Stimulated activated CD4-positive, alpha-beta T cell treated with anti-CD3 and anti-CD28 coated beads, TNF-alpha, amount 100 ng/mL, for 4 hours (primary cell): ENCODE measurements around the gene TXLNB.
"Not testable (repeated sequence)": the region's sequence is repeated elsewhere in the genome, so short reads cannot be mapped to it uniquely, and the experiment has no call there.

Source experiments
- DNase-seq, 3 experiments: peaks; one replicate each; pipeline ENCODE4 v3.0.0-alpha.2; 2020; ENCODE audit warnings: low read depth in 3 of 3

Gene TXLNB

GRCh38 chr6:139311831-139312230 is 20.0 kb upstream of the TXLNB start:
- no peak for DNase-seq

- no peak for DNase-seq
Observed at GRCh38 chr6:139308936-139309603, 17.3 kb upstream of the TXLNB start.

DNA sequence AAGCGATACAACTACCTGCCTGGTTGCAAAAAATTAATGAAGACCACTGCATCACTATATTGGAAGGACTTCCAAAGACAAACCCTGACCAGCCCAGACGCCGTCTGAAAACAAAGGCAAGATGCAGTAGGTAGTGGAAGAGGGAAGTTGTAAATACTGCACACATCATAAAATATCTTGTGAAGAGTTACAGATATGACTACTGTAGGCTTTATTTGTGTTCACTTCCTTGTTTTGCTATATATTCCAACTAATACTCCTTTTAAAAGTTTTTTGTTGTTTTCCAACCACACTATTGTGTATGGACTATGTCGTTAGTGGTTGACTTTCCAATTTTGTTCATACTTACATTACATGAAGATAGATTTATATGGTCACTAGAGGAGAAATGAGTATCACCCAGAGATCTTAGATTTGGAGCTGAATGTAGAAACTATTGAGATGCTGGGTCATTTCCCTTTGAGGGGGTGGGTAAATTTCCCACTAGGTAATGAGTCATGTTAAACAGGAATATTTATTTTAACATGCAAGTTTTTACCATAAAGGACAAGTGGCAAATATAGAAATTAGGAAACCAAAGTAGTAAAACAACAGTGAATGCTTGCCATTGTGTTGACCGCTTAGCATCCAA is 16.6 kb upstream of the TXLNB start:
- DNase-seq: no peak

DNA sequence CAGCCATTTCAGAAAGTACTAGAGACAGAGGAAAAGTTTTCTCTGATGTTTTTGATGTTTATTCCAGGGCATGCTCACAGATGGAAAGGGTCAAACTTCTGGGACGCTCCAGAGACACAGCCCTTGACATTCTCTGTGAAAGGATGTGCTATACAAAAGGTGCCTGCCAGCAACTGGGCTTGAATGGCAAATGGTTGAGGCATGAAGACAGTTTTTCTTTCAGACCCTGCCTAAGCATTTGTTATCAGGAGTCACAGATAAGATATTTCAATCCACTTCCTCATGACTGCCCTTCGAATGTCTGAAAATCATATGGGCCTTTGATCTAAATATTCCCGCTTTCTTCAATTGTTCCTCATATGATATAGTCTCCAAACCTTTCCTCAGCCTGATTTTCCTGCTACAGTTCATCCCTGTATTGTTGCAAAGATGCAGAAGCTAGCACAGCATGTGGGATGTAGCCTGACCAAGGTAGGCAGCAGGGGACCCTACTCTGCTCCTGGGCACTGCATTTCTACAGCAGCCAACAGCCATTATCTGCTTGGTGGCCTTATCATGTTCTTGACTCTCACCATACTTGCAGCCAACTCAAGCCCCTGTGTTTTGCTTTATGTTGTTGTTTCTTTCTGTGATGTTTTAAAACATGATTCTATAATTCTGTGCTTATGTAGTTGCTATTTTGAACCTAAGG is 14.6 kb upstream of the TXLNB start:
- no peak for DNase-seq

DNA sequence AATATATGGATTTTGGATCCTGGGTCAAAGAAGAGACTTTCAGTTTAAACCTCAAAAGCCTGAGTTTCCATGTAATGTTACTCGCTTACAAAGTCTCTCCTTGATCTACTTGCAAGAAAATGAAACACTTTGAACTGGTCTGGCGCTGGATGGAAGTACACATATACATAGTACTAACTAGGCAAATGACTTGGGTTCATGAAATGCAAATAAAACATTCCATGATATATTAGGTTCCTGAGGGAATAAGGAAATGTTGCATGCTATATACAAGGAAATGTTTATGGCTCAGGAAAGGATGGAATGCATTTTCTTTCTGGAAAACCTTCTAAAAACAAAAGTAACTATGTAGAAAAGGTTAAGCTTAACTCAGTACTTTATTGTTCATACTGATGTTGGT is 11.4 kb upstream of the TXLNB start:
- DNase-seq: no peak

- DNase-seq: no peak
Observed at GRCh38 chr6:139297921-139298320, 6.1 kb upstream of the TXLNB start.

GRCh38 chr6:139296927-139297326 is 5.1 kb upstream of the TXLNB start:
- no peak for DNase-seq

DNA sequence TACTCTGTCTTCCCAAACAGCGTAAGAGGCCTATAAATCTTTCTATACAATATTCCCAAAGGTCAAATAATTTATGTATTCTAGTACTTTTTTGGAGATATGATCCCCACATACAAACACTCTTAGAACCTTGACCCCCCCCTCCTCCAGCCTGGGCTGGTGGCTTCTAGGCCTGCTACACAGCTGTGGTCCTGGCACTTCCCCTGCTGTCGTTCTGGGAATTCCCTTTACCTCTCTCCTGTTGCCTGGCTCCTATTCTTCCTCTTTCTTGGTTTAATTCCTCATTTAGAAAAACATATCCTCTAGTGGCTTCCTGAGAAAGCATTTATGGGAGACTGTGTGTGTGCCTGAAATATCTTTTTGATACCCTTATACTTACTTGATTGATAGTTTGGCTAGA is 4.1 kb upstream of the TXLNB start:
- no peak for DNase-seq

DNA sequence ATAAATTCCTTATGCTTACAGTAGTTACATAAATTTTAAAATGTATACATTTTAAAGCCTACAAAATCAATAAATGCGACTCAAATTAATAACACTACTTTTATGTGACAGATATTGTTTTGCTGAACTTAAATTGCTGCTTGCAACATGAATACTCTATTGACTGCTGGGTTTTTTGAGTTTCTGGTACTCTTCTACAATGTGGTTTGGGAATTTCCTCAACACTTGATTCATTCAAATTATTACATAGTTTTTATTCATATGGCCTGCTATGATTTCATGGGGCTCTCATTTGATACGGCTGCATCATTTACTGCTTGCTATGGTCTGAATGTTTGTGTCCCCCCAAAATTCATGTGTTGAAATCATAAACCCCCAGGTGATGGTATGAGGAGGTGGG is 2.3 kb upstream of the TXLNB start:
- DNase-seq: no peak

DNA sequence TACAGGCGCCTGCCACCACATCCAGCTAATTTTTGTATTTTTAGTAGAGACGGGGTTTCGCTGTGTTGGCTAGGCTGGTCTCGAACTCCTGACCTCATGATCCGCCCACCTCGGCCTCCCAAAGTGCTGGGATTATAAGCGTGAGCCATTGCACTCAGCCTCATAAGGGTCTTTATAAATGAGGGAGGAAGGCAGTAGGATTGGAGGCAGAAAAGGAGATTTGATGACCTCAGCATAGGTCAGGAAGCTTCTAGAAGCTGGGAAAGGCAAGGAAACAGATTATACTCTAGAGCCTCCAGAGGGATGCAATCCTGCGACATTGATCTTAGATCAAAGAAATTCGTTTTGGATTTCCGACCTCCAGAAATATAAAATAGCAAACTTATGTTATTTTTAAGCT is 1.4 kb upstream of the TXLNB start:
- not testable (repeated sequence) for DNase-seq

DNA sequence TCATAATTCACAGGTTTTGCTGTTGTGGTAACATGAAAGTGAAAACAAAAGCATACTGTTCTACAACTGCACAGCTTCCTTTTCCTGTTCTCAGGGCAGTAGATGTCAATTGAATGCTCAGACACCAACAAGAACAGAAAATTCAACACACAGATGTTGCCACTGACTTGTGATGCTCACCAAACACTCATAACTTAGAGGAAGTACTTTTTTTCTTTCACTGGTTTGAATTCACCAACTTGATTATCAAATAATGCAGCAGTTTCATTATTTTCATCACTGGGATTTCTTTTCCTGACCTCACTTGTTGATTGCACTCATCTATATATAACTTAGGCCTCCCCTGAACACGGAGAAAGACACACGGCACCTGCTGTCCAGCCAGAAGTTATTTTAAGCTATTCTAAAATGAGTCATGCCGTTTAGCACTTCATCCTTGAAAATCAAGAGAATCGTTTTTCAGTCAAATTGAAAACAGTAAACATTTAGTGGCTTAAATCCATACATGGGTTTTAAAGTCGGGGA is 949 bp downstream of the TXLNB start:
- DNase-seq: no peak

DNA sequence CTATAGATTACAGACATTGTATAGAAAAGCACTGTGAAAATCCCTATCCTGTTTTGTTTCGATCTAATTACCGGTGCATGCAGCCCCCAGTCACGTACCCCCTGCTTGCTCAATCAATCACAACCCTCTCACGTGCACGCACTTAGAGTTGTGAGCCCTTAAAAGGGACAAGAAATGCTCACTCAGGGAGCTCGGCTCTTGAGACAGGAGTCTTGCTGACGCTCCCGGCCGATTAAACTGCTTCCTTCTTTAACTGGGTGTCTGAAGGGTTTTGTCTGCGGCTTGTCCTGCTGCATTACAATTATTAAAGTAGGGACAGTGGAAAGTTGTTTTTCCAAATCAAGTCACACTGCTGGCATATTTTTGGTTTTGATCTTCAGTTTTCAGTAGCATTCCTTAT is 2.6 kb downstream of the TXLNB start:
- DNase-seq: no peak

DNA sequence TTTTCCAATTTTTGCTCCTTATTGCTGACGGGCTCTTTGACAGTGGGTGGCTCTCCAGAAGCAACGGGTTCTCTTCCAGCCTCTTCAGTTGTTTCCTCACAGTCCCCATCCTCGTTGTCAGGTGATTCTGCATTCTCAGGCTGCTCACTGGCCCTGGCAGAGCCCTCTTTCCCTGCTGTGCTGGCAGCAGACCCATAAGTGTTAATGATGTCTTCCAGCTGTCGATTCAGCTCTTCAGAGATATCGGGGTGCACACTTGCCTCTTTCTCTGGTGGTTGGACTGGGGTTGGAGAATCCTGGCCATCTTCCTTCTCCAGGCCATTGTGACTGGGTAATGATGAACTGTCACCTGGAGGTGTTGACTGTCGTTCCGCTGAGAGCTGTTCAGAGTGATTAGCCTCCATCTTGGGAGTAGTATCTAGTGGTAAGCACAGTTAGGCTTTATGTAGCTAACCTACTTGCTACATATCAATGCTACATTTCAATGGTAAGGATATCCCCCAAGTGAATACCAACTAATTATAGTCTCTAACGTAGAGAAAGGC is 3.2 kb downstream of the TXLNB start:
- DNase-seq: no peak

DNA sequence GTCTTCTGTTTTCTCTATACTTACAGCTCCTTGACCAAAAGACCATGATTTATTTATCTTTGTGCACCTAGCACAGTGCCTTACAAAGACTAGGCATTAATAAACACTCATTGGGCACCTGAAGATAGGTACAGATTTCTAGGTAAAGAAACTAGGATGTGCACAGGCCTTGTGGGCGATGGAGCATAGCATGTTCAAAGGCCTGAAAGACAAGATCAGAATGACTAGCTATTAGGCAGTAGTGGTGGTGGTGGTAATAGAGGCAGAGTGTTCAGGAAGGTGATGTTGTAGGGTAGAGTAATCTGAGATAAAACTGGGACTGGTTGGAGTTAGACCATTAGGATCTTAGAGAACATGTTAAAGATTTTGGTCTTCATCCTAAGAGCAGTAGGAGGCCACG is 3.9 kb downstream of the TXLNB start:
- no peak for DNase-seq

DNA sequence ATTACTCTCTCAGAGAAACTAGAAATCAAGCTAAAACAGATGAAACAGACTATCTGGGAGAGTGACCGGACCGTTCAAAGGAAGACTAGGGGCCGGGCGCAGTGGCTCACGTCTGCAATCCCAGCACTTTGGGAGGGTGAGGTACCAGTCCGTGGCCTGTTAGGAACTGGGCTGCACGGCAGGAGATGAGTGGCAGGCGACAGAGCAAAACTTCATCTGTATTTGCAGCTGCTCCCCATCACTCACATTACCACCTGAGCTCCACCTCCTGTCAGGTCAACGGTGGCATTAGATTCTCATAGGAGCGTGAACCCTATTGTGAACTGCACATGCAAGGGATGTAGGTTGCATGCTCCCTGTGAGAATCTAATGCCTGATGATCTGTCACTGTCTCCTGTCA is 5.4 kb downstream of the TXLNB start:
- DNase-seq: not testable (repeated sequence)

- no peak for DNase-seq
Observed at GRCh38 chr6:139285590-139285989, 6.2 kb downstream of the TXLNB start.

GRCh38 chr6:139284789-139285188 is 7.0 kb downstream of the TXLNB start:
- no peak for DNase-seq

- no peak for DNase-seq
Observed at GRCh38 chr6:139282684-139283083, 9.1 kb downstream of the TXLNB start.

DNA sequence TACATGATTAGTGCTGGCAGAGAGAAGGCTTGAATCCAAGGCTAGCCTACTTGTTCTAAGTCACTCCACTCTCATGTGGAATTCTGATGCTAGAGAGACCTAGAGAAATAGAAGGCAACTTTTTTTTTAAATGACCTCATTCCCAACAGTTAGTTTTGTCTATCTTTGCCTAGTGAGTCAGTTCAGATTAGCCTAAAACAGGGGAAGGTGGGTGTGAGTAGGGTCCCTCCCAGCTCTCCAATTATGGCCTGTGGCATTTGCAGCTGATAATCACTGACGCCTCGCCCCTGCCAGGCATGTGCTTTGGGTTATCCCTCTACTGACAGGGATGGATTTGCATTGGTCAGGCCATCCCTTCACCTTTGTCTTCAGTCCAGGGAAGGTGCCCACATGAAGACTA is 13.6 kb downstream of the TXLNB start:
- no peak for DNase-seq

GRCh38 chr6:139277587-139277986 is 14.2 kb downstream of the TXLNB start:
- DNase-seq: no peak

DNA sequence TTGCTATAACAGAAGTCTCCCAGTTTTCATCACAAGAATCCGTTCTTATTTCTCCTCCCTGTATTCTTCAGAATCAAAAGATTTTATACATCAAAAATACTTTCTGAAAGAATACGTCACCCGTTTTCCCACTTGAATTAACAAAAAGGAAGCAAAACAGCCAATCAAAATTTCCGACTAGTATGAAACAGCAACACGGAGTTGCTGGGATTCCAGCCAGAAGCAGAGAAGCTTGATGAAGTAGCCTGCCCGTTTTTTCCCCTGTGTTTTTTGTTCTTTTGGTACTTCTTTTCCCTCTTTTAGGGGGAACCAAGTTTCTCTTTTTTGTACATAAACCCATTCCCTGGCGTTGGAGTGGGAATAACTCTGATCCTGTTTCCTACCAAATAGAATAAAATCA is 14.6 kb downstream of the TXLNB start:
- no peak for DNase-seq

GRCh38 chr6:139275279-139276055 is 16.3 kb downstream of the TXLNB start:
- no peak for DNase-seq
